Left kidney (tissue), 1 donor: ENCODE data around the gene HDAC6. TPM values are rescaled to one million over a fixed set of nuclear protein-coding genes. Genes with fewer than 3 reads are reported as not detected.

Experiments used
- polyA plus RNA-seq: library from polyadenylated mRNA; unstranded; fragments of 120-200 nt; gene quantifications from one replicate; pipeline ENCODE4 v1.2.1, GENCODE V29; 2013; ENCODE audit not compliant: insufficient read length

Gene HDAC6
- polyA plus RNA-seq, 1 donor: 206 TPM

Other genes starting within 250 kb of the HDAC6 start
- gene RBM3, start 227.6 kb upstream of the HDAC6 start, polyA plus RNA-seq: 419 TPM
- 116 TPM for gene WDR13, start 204.6 kb upstream of the HDAC6 start, polyA plus RNA-seq
- 2.6 TPM for gene WAS, start 118.3 kb upstream of the HDAC6 start, polyA plus RNA-seq
- gene SUV39H1, start 105.3 kb upstream of the HDAC6 start, polyA plus RNA-seq: 8.0 TPM
- 0.81 TPM for gene GLOD5, start 40.3 kb upstream of the HDAC6 start, polyA plus RNA-seq
- 0.48 TPM for gene GATA1, start 15.5 kb upstream of the HDAC6 start, polyA plus RNA-seq
- not detected for gene ERAS, start 24.4 kb downstream of the HDAC6 start, polyA plus RNA-seq
- gene PCSK1N, start 33.5 kb downstream of the HDAC6 start, polyA plus RNA-seq: 11.5 TPM
- gene TIMM17B, start 95.7 kb downstream of the HDAC6 start, polyA plus RNA-seq: 33.7 TPM
- gene PQBP1, start 95.9 kb downstream of the HDAC6 start, polyA plus RNA-seq: 75.5 TPM
- gene SLC35A2, start 109.6 kb downstream of the HDAC6 start, polyA plus RNA-seq: 27.2 TPM
- 6.6 TPM for gene PIM2, start 117.0 kb downstream of the HDAC6 start, polyA plus RNA-seq
- gene OTUD5, start 155.5 kb downstream of the HDAC6 start, polyA plus RNA-seq: 67.2 TPM
- 3.1 TPM for gene KCND1, start 169.8 kb downstream of the HDAC6 start, polyA plus RNA-seq
- gene GRIPAP1, start 200.2 kb downstream of the HDAC6 start, polyA plus RNA-seq: 72.9 TPM
- 32.2 TPM for gene TFE3, start 241.3 kb downstream of the HDAC6 start, polyA plus RNA-seq